HG03135 (cell line): Measurements from ENCODE around the gene HLA-DMA.

Experiments
- ATAC-seq: cut with Tn5 transposase; IDR thresholded peaks from one replicate; pipeline ENCODE4 v1.9.1; 2021; ENCODE audit warnings: mild to moderate bottlenecking, moderate library complexity; ENCODE audit not compliant: unreplicated experiment

Gene HLA-DMA

GRCh38 chr6:32974541-32975308, 21.8 kb upstream of the HLA-DMA start:
- ATAC-seq, result no peak

- no peak for ATAC-seq
These were observed 21.1 kb upstream of the HLA-DMA start for GRCh38 chr6:32974016-32974333.

GRCh38 chr6:32973144-32974015, 20.5 kb upstream of the HLA-DMA start:
- no peak for ATAC-seq

DNA sequence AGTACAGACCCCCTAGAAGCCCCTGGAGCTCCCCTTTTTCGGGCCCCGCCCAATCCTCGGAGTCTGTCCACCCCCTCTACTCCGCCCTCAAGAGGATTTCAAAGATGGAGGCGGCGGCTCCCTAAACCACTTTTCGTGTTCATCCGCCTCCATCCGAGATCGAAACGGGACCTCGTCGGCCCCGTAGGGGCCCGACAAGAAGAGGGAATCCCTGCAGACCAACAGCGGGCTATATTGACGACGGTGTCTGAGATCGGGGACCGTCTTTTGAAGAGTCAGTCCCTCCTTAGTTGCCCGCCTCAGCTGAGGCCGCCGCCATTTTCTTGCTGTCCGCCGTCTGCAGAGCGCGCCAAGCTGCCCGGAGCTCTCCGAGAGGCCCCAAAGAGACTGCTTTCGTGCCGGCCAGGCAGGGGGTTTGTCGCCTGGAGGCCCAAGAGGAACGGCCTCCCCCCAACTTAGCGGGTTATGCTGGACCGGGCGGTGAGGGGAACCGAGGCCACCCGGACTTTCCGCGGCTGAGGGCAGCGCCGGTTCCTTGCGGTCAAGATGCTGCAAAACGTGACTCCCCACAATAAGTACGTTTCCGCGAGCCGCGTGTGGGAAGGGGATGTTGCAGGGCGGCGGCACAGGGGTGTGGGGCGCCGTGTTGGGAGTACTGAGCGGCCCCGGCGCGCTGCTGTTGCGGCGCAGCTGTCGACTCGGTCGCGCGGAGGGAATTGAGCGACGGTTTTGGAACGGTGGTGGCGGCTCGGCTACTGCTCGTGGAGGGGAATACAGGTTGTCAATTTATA, 19.7 kb upstream of the HLA-DMA start:
- no peak for ATAC-seq

DNA sequence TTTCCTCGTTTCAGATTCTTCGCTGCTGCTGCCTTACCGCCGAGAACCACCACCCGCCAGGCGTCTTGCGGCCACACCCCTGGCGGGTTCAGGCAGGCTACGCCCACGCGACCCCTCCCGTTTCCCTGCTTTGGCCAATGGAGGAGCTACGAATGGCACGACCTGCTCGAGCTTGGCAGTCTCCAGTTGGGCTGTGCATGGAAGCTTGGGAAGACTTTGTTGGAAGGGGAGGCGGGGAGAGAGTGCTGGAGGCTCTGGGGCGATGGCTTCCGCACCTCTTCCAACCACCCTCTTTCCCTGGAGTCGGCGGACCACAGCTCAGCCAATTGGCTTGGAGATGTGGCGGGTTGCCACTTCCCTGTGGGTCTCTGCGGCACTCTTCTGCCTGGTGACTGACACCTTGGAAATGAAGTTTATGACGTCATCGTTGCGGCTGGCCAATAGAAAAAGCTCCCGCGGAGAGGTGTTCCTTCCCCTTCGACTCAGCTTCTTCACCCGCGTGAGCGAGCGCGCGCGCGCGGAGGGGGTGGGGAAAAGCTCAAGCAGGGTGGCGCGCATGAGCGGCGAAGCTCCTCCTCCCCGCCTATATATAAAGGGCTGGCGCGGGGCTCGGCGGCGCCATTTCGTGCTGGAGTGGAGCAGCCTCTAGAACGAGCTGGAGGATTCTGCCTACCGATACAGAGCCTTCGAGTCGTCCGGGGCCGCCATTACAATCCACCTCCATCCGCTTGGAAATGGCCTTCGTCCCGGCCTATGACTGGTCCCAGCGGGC, 18.9 kb upstream of the HLA-DMA start:
- peak; percentile 42 for ATAC-seq

DNA sequence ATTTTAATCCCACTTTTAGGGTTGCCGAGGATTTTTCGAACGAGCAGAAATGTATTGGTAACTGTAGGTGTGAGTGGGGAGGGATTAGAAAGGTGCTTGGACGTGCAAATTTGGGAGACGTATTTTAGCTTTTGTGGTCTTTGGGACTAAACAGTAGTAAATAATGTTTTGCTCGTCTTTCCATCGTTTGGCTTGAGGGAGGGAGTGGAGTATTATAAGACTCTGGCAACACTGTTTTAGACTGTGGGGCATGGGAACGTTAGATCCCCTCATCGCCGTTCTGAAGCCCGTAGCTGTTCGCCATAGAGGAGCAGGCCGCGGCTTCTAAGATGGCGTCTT, 18.3 kb upstream of the HLA-DMA start:
- no peak for ATAC-seq

DNA sequence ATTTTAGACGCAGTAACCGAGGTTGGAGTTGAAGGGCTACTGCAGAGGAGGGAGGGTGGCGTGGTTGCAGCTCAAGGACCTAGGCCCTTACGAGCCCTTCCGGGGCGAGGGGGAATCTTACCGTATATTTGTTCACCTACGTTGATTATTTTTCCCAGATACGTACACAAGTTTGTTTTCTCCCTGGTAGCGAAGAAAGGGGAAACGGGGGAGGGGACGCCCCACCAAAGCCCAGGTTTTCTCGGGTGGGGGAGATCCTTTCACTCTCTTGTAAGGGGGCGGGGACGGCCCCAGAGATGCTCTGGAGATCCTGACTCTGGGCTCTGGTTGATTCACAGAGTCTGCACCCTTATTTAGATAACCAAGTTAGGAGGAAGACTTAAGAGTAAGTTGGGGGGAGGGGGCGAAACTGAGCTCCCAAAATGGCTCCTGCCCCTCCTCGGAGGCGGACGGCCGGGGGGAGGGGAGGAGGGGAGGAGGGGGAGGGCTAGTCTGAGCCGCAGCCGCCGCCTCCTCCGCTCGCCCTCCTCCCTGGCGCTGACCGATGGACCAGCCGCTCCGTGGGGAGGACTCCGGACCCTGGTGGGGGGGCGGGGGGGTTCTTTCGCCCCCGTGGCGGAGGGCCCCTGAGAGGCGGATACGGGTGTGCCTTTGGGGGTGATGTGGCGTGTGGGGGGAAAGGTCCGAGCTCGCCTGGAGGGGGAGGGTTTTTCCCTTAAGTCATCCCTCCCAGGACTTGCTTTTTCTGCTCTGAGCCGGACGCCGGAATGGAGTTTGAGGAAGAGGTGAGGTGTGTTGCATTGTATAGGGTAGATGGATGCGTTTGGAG, 17.7 kb upstream of the HLA-DMA start:
- no peak for ATAC-seq

- no peak for ATAC-seq
These were observed 17.0 kb upstream of the HLA-DMA start for GRCh38 chr6:32969685-32970412.

DNA sequence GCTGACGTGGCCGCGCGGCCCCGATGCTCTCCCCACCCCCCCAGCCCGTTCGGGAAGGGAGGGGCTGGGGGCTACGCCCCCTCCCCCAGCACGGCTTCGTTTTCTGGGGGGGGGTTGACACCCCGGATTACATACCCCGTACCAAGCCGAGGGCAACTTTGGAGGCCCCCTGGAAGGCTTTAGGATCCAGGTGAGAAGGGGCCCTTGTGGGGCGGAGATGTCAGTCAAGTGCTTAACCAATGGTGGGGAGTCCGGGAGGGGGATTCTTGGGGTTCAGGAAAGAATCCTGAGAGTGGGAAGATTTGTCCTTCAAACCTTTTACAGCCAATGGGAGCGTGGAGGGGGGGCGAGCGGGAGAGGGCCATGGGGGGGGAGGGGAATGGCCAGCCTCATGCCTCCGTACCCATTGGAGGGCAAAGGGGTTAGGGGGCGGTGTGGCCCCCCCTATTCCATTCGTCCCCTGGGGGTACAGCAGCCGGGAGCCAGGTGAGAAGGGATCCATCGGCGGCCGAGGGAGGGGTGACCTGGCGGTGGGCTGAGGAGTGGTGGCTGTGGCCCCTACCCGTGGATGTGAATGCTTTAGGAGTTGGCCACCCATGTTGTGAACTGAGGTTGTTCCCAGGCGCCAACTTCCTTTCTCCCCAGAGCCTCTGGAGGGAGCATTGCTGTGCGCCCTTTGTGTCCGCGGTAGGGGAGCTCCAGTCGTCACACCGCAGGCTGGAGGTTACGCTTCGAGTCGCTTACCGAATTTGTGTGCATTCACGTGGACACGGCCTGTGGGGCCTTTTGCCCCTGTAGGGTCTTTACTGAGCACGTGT, 16.2 kb upstream of the HLA-DMA start:
- ATAC-seq, result no peak

DNA sequence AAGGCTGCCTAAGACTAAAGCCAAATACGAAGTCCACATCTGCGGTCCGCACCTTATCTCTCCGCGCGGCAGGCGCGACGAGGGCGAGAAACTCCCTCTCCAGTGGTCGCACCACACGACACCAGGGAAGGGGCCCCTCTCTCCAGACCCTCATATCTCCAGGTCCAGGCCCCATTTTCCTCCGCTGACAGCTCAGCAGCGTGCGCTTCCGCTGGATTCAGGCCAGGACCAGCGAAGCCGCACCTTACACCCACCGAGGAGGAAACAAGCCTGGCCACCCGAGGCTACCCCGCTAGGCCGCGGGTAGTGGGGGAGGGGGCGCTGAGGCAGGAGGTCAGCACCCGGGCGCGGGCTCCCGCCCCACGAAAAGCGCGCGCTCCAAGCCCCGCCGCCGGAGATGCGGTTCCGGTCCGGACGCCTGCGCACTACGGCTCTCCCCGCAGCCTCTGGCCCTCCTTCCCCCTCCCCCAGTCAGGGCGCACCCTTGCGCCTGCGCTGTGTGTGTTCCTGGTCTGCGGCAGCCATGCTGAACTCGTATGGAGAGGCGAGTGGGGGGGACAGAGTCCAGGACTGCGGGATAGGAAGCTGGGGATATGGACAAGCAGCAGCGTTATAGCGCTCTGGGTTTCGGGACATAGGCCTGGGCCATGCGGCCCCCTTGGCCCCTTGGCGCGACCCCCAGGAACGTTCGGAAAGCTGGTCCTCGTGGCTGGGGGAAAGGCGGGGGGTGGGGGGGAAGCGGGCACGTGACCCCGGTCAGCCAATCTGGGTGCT, 15.4 kb upstream of the HLA-DMA start, which contains the start of gene BRD2:
Gene BRD2 (plus strand): TSS at position 502 of the 774 bp plus-strand sequence. CDS start 4,305 bp downstream, outside the sequence.
- peak; percentile 38 for ATAC-seq

GRCh38 chr6:32967151-32968091, 14.5 kb upstream of the HLA-DMA start:
- ATAC-seq, result no peak

- ATAC-seq, result no peak
These were observed 11.9 kb upstream of the HLA-DMA start for GRCh38 chr6:32964776-32965175.

DNA sequence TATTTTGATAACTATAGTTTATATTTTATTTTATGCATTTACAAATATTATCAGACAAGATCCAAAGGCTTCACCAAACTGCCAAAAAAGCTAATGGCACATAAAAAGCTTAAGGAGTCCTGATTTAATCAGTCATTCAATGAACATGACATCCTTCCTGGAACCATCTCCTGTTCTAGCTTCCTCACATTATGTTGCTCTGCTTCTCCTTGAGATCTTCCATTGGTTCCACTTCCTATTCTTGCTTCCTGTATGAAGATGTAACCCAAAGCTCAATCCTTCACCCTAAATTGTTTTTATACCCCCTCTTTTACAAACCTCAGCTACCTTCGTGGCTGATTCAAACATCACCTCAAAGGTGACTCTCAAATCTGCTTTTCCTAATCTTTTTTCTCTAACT, 11.0 kb upstream of the HLA-DMA start:
- ATAC-seq, result no peak

DNA sequence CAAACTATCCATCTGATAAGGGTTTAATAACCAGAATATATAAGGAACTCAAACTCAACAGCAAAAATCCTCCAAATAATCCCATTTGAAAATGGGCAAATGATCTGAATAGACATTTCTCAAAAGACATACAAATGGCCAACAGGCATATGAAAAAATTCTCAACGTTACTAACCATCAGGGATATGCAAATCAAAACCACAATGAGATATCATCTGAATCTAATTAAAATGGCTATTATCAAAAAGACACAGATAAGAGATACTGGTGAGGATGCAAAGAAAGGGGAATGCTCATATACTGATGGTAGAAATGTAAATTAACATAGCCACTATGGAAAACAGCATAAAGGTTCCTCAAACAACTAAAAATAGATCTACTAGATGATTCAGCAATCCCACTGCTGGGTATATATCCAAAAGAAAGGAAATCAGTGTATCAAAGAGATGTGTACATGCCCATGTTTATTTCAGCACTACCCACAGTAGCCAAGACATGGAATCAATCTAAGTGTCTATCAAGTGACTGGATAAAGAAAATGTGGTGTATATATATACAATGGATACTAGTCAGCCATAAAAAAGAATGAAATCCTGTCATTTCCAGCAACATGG, 9.4 kb upstream of the HLA-DMA start:
- ATAC-seq, result no peak

DNA sequence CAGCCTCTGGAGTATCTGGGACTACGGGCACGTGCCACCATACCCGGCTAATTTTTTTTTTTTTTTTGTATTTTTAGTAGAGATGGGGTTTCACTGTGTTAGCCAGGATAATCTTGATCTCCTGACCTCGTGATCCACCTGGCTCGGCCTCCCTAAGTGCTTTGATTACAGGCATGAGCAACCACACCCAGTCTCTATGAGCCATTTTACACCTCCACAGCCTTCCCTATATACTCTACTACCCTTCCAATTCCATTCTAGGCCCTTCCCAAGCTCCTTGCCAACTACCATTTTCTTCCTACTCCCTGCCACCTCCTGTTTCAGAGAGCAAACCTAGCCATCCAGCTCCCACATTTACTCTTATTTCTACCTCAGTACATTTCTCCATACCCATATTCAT, 7.7 kb upstream of the HLA-DMA start:
- no peak for ATAC-seq

DNA sequence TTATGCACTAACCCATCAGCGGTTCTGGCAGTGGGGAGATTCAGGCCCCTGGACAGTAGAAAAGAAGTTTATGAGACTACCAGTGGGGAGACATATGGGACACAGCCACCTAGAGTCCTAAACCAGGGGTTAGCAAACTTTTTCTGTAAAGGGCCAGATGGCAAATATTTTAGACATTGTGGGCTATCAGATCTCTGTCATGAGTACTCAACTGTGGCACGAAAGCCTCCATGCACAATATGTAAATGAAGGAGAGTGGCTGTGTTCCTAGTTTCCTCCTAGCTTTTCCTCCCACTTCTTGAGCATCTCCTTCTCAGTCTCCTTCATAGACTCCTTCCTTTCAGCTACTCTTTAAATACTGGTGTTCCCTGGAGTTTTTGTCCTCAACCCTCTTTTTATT, 3.3 kb upstream of the HLA-DMA start:
- ATAC-seq, result no peak
